Amniotic stem cell (primary cell): Measurements from ENCODE around the gene RDH5.

Source experiments
- DNase-seq: peaks from one replicate; lab custom pipeline; 2025; lab: John Stamatoyannopoulos, UW

Gene RDH5

DNA sequence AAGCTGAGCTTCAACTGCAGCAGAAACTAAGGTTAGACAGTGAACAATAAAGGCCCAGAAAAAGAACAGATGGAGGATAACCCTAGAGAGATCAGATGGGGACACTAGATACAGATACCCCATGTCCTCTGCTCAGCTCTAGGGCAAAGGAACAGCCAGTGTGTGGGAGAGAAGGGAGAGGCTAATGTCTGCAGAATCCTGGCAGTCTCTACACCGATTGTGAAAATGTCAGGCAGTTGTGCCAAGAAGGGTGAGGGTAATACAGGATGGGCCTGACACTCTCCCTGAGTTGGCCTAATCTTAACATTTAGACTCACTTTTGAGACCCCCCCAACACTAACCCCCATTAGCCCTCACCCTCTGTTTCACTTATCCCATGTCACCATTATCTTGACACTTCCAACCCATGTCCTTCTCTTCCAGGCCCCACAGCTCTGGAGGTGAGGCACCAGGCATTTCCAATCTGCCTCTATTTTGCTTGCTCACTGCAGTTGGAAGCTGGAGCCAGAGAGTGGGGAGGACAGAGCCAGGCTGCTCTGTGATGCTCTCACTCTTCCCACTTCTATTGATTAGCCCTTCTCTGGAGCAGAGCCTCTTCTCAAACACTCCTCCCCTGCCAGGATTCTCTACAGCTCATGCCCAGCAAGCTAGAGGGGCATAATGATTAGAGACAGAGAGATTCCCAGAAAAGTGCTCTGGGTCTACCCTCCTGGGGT, 7.3 kb upstream of the RDH5 start:
- no peak for DNase-seq

DNA sequence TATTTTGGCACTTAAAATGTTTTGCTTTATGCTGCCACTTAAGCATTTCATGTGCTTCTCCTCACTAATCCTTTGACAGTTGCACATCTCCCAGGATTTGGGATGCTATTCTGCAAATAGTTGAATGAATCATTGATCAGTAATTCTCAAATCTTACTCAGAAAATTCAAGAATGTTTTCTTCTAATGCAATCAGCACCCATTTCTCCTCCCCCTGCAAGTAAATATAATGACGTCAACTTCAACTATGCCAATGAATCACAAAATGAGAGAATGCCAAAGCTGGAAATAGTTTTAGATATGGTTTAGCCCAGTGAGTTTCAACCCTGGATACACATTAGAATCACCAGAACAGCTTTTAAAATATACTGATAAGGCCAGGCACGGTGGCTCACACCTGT, 6.5 kb upstream of the RDH5 start:
- DNase-seq = peak; percentile 74

DNA sequence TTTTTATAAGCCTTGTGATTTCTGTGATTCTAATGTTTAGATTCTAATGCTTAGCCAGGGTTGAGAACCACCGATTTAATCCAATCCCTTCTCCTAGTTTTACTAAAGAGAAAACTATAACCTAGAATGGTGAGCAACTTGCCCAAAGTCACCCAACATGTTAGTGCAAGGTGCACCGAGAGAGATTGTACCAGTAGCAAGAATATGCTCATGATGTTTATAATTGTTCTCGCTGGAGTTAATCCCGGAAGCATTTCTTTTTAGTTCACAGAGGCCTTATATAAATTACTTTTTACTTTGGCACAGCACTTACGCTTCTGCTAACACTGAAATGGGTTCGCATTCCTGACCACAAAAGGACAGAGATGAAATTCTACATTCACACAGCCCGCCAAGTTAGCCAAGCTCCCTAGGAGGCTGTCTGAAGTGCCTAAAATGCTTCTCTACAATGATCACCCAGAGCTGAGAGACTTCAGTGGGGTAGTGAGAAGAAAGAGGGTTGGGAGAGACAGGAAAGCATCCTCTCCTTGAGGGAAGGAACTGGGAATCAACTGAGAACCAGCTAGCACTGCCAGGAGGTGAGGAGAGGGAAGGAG, 4.9 kb upstream of the RDH5 start:
- DNase-seq = no peak

DNA sequence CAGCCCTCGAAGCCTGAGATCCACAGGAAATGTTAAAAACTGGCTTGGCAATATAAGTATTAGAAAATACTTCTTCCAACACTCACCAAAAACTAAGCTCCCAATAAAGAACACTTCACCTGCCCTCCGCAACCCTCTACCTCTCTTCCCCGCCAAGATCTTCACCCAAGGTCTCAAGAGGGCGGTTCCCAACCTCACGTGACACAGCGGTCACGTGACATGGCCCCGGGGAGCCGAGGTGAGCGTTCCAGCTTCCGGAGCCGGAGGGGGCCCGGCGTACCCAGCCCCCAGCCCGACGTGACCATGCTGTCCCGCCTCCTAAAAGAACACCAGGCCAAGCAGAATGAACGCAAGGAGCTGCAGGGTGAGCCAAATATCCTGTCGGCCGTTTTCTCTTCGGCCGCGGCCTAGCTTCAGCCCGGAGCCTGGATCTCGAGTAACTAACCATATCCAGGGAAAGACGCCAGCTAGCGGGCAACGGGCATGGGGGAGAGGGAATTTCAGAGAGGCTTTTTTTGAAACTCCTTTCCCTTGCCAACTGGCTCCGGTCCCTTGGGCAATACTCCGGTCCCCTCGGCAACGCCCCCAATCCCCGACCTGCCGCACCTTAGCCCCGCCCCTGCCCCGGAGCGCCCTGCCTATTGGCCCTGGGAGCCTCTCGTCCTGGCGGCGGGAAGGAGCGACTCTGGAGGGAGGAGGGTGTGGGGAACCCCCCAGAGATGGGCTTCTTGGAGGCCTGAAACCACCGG, 4.2 kb upstream of the RDH5 start, which contains the start of gene BLOC1S1:
TSS of gene BLOC1S1 (plus strand) at position 214 of the 749 bp plus-strand sequence. CDS start at position 220, 6 bp downstream.
- peak; percentile 79 for DNase-seq

DNA sequence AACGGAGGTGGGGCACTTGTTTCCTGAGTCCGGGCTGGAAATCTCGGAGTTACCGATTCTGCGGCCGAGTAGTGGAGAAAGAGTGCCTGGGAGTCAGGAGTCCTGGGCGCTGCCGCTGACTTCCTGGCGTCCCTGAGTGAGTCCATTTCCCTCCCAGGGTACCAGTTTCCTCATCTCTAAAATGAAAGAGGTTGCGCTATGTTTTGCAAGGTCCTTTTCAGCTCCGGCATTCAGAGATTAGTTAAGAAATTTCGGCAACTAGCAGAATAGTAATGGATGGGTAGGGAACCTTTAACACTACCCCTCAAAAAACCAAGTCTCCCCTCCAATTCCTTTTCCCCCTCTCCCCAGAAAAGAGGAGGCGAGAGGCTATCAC, 3.6 kb upstream of the RDH5 start:
- DNase-seq = no peak

DNA sequence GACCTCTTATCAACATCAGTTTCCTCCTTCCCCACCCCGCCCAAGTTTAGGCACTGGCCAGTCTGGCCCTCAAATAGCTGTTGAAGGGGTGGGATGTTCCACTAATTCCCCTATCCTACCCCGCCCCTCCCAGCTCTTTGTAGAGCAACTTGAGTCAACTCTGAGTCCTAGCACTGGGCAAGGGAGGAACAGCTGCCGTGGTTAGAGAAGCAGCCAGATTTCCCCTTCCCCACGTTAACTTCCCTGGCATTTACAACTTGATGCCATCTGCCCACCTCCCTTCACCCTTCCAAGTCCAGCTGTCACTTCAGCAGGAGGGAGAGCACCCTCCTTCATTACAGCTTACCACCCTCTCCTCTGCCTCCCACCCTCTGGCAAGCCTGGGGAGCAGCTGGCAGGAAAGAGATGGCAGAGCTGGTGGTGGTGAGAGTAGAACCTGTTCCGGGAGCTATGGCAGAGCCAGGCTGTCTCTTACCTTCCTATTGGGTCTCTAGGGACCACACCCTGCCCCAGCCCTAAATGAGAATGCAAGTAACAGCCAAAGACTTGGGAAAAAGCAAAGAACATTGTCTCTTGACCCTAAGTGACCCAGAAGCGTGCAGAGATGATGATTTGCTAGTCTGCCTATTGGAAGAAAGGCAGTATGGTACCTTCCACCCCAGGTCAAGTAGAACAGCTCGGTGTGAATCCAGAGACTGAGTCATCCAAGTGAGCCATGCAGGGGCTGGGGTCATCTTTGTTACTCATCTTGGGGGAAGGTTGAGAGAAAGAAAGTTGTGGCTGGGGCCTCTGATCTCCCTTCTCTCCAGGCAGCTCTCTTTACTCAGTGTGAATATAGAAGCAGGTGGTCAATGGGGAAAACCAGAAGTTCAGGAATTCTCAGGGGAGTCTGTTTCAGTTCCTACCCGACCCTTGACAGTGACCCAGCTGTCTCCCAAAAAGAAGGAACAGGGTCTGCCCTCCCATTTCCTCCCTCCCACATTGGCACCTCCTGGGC, 2.9 kb upstream of the RDH5 start:
- no peak for DNase-seq

DNA sequence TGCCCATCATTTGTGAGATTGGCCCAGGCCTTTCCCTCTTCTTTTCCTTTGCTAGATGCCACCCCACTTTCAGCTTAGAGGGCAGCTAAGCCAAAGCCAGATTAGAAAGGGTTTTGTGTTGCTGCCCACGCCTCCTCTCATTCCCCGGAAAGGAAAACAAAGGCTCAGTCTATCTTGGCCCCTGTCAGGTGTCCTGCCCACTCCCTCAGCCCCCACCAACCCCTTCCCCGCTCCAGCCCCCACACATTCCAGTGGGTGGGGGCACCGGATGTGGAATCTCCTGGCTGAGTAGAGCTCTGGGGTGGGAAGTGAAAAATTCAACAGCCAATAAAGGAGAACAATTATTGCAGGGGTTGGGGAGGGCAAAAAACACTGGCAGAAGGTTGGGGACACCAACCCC, 2.2 kb upstream of the RDH5 start:
- DNase-seq = no peak

DNA sequence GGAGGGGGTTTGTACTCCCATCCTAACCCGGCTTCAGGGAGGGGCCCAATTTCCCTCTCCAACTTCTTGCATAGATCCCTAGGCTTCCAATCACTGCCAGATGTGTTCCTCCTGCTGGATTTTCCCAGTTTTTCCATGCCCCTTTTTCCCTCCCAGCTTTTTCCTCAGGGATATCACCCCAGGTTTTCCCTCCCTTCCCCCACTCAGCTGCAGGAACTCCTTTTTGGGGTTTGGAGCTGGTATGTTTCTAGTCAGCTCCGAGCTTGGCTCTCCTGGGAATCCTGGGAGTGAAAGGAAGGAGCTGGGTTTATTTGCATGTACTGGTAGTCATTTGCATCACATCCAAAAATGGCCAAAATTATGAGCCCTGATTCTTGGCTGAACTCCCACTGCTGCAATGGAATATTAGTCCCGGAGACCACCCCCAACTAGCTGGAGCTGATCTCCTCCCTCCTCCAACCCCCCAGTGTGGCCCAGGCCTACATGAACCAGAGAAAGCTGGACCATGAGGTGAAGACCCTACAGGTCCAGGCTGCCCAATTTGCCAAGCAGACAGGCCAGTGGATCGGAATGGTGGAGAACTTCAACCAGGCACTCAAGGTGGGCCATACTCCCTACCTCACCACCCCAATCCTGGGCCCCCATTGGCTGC, 1.4 kb upstream of the RDH5 start:
- no peak for DNase-seq

DNA sequence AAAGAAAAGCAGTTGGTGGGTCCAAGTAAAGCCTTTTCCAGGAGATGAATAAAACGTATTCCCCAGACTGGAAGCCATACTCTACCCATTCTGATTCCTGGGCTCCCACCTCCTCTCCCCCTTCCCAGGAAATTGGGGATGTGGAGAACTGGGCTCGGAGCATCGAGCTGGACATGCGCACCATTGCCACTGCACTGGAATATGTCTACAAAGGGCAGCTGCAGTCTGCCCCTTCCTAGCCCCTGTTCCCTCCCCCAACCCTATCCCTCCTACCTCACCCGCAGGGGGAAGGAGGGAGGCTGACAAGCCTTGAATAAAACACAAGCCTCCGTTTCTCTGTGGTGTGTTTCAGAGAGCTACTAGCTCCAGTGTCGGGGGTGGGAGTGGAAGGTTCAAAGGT, 822 bp upstream of the RDH5 start:
- no peak for DNase-seq

DNA sequence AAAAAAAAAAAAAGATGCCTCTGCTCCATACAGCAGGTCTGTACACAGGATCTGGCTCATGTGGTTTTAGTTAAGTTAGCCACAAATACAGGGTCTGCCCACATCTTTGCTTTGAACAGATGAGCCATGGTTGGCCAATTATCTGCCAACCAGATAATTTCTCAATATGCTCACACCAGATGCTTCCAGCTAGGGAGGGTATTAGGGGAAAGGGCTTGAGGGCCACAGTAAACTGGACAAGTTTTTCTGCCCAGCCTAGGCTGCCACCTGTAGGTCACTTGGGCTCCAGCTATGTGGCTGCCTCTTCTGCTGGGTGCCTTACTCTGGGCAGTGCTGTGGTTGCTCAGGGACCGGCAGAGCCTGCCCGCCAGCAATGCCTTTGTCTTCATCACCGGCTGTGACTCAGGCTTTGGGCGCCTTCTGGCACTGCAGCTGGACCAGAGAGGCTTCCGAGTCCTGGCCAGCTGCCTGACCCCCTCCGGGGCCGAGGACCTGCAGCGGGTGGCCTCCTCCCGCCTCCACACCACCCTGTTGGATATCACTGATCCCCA, 776 bp downstream of the RDH5 start:
- DNase-seq = peak; percentile 87

DNA sequence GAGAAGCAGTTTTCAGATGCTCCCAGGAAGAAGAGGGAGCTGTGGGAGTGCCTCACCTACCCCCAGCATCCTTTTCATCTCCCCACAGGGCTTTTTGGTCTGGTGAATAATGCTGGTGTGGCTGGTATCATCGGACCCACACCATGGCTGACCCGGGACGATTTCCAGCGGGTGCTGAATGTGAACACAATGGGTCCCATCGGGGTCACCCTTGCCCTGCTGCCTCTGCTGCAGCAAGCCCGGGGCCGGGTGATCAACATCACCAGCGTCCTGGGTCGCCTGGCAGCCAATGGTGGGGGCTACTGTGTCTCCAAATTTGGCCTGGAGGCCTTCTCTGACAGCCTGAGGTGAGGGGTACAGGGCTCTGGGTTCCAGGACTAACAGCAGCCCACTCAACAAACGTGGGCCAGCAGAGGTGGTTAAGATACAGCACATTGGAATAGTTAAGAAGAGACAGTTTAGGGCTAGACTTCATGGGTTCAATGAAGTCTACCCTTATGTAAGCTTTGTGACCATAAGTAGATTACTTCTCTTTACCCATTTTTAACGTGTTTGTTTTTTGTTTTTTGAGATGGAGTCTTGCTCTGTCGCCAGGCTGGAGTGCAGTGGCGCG, 1.5 kb downstream of the RDH5 start:
- DNase-seq = no peak

DNA sequence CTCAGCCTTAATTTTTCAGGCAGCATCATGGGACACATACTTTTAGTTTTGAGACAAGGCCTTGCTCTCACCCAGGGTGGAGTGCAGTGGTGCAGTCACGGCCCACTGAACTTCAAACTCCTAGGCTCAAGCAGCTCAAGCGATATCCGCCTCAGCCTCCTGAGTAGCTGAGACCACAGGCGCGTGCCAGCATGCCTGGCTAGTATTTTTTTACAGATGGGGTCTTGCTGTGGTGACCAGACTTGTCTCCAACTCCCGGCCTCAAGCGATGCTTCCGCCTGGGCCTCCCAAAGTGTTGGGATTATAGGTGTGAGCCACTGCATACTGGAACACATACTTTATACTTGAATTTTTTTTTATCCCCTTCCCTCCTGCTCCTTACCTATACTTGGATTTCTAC, 2.8 kb downstream of the RDH5 start:
- no peak for DNase-seq

DNA sequence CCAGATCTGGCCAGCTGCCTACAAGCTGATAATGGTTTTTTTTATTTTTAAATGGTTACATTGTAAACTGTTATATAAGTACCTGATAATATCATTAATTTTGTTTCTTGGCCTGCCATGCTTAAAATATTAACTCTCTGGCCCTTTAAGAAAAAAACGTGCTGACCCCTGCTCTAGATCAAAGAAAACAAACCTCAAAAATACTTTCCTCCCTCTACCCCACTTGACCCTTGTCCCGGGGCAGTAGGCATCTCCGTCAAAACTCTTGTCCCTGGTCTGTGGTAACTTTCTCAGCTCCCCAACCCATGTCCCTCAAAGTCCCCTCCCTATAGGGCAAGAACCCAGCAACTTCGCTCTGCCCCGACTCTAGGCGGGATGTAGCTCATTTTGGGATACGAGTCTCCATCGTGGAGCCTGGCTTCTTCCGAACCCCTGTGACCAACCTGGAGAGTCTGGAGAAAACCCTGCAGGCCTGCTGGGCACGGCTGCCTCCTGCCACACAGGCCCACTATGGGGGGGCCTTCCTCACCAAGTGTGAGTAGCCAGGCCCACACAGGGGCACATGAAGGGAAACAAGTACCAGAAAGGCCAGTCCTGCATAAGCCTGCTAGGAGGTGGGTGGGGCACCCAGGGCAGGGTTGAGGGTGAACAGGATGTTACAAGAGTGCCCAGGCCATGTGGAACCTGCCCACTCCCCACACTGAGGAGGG, 3.5 kb downstream of the RDH5 start:
- no peak for DNase-seq

DNA sequence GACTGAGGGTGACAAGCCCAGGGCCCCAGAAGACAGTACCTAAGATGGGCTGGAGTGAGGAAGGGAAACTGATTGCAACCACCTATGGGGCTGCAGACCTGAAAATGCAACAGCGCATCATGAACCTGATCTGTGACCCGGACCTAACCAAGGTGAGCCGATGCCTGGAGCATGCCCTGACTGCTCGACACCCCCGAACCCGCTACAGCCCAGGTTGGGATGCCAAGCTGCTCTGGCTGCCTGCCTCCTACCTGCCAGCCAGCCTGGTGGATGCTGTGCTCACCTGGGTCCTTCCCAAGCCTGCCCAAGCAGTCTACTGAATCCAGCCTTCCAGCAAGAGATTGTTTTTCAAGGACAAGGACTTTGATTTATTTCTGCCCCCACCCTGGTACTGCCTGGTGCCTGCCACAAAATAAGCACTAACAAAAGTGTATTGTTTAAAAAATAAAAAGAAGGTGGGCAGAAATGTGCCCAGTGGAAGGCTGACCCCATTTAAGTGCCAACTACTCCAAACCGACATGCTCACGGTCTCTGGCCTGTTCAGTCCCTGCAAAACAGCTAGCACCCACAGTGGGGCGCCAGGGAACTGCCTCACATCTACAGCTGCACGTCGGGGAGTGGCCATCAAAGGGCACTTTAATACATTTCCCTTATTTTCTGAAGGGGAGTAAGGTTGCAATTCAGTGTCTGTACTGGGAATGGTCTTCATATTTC, 4.2 kb downstream of the RDH5 start:
- no peak for DNase-seq

DNA sequence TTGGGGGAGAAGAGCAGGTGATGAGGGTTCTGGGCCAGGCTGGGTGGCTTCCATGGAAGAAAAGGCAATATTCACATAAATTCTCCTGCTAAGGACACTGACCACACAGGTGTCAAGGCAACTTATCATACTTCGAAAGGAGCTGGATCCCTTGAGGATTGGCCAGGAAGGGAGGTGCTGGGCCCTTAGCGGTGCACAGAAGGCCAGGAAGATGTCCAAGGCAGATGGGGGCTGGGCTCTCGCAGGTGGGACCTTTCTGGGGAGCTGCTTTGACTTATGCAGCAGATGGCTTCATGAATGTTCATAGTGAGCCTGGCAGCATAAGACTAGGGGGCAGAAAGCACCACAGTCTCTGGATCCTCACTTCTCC, 4.7 kb downstream of the RDH5 start:
- DNase-seq = no peak

DNA sequence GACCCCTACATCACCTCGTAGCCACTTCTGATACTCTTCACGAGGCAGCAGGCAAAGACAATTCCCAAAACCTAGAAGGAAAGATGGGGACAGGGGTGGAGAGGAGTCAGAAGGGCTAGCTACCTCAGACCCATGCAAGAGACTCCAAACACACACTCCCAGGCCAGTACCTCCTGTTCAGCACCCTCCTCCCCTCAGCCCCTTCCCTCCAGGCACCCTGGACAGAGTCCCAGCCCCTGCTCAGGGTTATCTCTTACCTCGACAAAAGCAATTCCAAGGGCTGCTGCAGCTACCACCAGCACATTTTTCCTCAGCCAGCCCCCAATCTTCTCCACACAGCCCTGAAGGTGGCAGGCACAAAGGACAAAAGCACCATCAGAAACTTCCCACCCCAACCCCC, 5.4 kb downstream of the RDH5 start:
- no peak for DNase-seq

DNA sequence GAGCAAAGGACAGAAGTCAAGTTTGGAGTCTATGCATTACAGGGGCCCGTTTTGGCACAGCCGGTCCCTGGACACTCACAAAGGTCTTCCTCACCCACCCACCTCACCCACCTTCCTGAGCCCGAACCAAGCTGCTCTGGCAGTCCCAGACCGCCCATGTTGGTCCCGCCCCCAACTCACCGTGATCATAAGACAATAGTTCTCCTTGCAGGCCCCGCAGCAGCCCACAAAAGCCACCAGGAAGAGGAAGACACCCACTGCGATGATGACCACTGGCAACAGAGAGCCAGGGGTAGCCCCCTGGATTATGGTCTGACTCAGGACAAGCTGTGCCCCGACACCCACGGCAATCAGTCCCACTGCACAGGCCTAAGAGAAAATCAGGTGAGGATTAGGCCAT, 6.8 kb downstream of the RDH5 start:
- DNase-seq = no peak

DNA sequence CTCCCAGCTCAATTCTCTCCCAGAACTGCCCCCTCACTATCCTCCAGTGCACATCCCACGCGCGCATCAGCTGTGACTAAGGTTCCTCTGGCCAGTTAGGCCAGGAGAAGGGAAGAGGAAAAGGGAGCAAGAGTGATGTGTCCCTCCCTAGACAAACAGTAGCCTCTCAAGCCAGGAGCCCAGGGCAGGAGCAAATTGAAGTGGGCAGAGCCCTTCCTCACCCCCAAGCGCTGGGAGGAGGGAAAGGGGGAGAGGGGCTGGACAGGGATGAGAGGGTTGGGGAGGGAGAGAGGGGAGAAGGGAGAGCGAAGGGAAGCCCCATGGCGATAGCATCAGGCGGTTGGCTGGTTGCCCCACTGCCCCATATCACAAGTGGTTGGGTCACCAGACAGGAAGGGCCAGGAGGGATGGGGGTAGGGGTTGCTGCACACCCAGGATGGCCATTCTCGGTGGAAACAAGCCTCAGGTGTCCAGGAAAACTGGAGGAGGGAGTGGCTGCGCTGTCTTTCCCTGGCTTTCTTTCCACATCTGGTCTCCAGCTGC, 7.5 kb downstream of the RDH5 start:
- peak; percentile 53 for DNase-seq
